Measurements from ENCODE around the gene LBX2.

GRCh38 chr2:74500578-74500946, 1.2 kb upstream of the LBX2 start:
- TF ChIP-seq ZNF24 (IDR thresholded peaks at IDR 0.05), result no peak
- no peak for TF ChIP-seq FOXM1 (IDR thresholded peaks at IDR 0.05; ENCODE audit: low read depth, low read length)
- TF ChIP-seq CTCF (IDR thresholded peaks at IDR 0.05 in 2 of 3, conservative IDR thresholded peaks at IDR 0.05 in 1 of 3; ENCODE audit: control insufficient read depth in 2 of 3, extremely low read depth in 1 of 3, insufficient read depth in 1 of 3, low read depth in 3 of 3, low read length in 3 of 3), result no peak
- TF ChIP-seq RAD51 (IDR thresholded peaks at IDR 0.05), result no peak
- no peak for TF ChIP-seq USF2 (IDR thresholded peaks at IDR 0.05; ENCODE audit: borderline replicate concordance, low read depth, low read length)
- no peak for TF ChIP-seq CEBPB (IDR thresholded peaks at IDR 0.05; ENCODE audit: borderline replicate concordance in 1 of 2, low read depth in 2 of 2, low read length in 2 of 2)
